H1 (cell line): ENCODE data around the gene ANKFN1. TPM values are rescaled to one million over a fixed set of nuclear protein-coding genes. Genes with fewer than 3 reads are reported as not detected.

Experiments
- CTCF ChIA-PET: fragments of 300-600 bp; sonication (Branson Sonifier 250); formaldehyde crosslinking; loops from one replicate; lab custom pipeline; 2021; ENCODE audit not compliant: partially characterized antibody; lab: Charles Lee
- POLR2A ChIA-PET: fragments of 300-600 bp; sonication (Branson Sonifier 250); formaldehyde crosslinking; loops from one replicate; lab custom pipeline; 2021; ENCODE audit warnings: inconsistent platforms; ENCODE audit not compliant: partially characterized antibody; lab: Charles Lee
- DNase-seq, 2 experiments: peaks; one replicate each; pipeline versions ENCODE4 v3.0.0 to v3.0.0-alpha.2; 2010 to 2022; ENCODE audit warnings: low spot score in 2 of 2, low read depth in 1 of 2, mixed read lengths in 1 of 2
- FAIRE-seq: peaks from 2 replicates; lab custom pipeline; 2011; peaks lifted over from hg19 to GRCh38; lab: Jason Lieb, UNC
- H2AFZ ChIP-seq: 2 replicates; pipeline ENCODE4 v1.8.1; 2012; ENCODE audit warnings: low read length, inconsistent platforms
- H2AK5ac ChIP-seq: 2 replicates; pipeline ENCODE4 v1.6.1; 2013; ENCODE audit warnings: low read depth, low read length
- H2BK120ac ChIP-seq: replicated peaks from 2 replicates; pipeline ENCODE3; 2013; ENCODE audit warnings: low read depth, low read length, inconsistent platforms
- H2BK12ac ChIP-seq: 2 replicates; pipeline ENCODE4 v1.6.1; 2013; ENCODE audit warnings: low read depth, low read length
- H2BK15ac ChIP-seq: 2 replicates; pipeline ENCODE4 v1.6.1; 2013; ENCODE audit warnings: low read length
- H2BK20ac ChIP-seq: 2 replicates; pipeline ENCODE4 v1.6.1; 2013; ENCODE audit warnings: low read length
- H2BK5ac ChIP-seq: 2 replicates; pipeline ENCODE4 v1.6.1; 2013; ENCODE audit warnings: low read depth, low read length
- H3K14ac ChIP-seq: 2 replicates; pipeline ENCODE4 v1.6.1; 2013; ENCODE audit warnings: inconsistent platforms; ENCODE audit not compliant: insufficient read length
- H3K18ac ChIP-seq: 2 replicates; pipeline ENCODE4 v1.6.1; 2013; ENCODE audit warnings: low read length; ENCODE audit errors: extremely low read depth
- H3K23ac ChIP-seq: 2 replicates; pipeline ENCODE4 v1.6.1; 2013; ENCODE audit warnings: inconsistent platforms; ENCODE audit not compliant: insufficient read length
- H3K23me2 ChIP-seq: 2 replicates; pipeline ENCODE4 v1.6.1; 2013; ENCODE audit warnings: low read depth, low read length
- H3K27ac ChIP-seq: 2 replicates; pipeline ENCODE4 v1.6.1; 2011; ENCODE audit warnings: low read depth, low read length, inconsistent platforms
- H3K27me3 ChIP-seq, 4 experiments: replicated peaks in 1 of 4; 1 replicate in 1 of 4; 2 replicates in 3 of 4; pipeline versions ENCODE4 v1.6.1 to v1.8.1; 2011 to 2013; ENCODE audit warnings: low read length in 3 of 4, mild to moderate bottlenecking in 3 of 4, inconsistent platforms in 2 of 4, mixed read lengths in 2 of 4, moderate library complexity in 1 of 4; ENCODE audit not compliant: control insufficient read depth in 3 of 4, insufficient read depth in 3 of 4; ENCODE audit errors: extremely low read depth in 1 of 4
- H3K36me3 ChIP-seq, 4 experiments: 2 replicates each; pipeline versions ENCODE4 v1.6.1 to v1.8.1; 2011 to 2013; ENCODE audit warnings: mild to moderate bottlenecking in 4 of 4, low read length in 3 of 4, moderate library complexity in 2 of 4, control low read depth in 1 of 4, inconsistent platforms in 1 of 4; ENCODE audit not compliant: insufficient read depth in 4 of 4, control insufficient read depth in 2 of 4
- H3K4ac ChIP-seq: replicated peaks from 2 replicates; pipeline ENCODE3; 2013; ENCODE audit warnings: low read length, low read depth, mixed read lengths, inconsistent platforms; ENCODE audit not compliant: insufficient read length
- H3K4me1 ChIP-seq, 4 experiments: replicated peaks in 1 of 4; 1 replicate in 1 of 4; 2 replicates in 3 of 4; pipeline versions ENCODE4 v1.6.1 to v1.8.1; 2011 to 2013; ENCODE audit warnings: low read length in 3 of 4, inconsistent platforms in 2 of 4, mixed read lengths in 1 of 4; ENCODE audit not compliant: insufficient read depth in 4 of 4, control insufficient read depth in 3 of 4
- H3K4me2 ChIP-seq, 2 experiments: 2 replicates each; pipeline versions ENCODE4 v1.6.1 to v1.8.1; 2011 to 2013; ENCODE audit warnings: low read depth in 2 of 2, low read length in 2 of 2, control low read depth in 1 of 2, inconsistent platforms in 1 of 2, mild to moderate bottlenecking in 1 of 2; ENCODE audit not compliant: insufficient read depth in 1 of 2
- H3K4me3 ChIP-seq, 4 experiments: fragments of 200-600, 300-600 bp in 1 of 4; sonication (generic), shearing (Covaris generic), sonication (Bioruptor Twin) in 1 of 4; 2 replicates each; pipeline versions ENCODE4 v1.5.1 to v1.8.1; 2011 to 2016; ENCODE audit warnings: low read length in 4 of 4, low read depth in 3 of 4, control low read depth in 2 of 4, inconsistent platforms in 2 of 4, mild to moderate bottlenecking in 2 of 4, mixed read lengths in 1 of 4, moderate library complexity in 1 of 4; ENCODE audit not compliant: insufficient read depth in 2 of 4; ENCODE audit errors: extremely low read depth in 1 of 4
- H3K56ac ChIP-seq: replicated peaks from 2 replicates; pipeline ENCODE3; 2013; ENCODE audit warnings: low read depth, mild to moderate bottlenecking, mixed read lengths, low read length, inconsistent platforms; ENCODE audit not compliant: insufficient read length
- H3K79me1 ChIP-seq: 2 replicates; pipeline ENCODE4 v1.6.1; 2013; ENCODE audit warnings: low read depth, low read length, control low read depth
- H3K79me2 ChIP-seq, 2 experiments: 2 replicates each; pipeline versions ENCODE4 v1.6.1 to v1.8.1; 2012 to 2013; ENCODE audit warnings: low read length in 2 of 2, mild to moderate bottlenecking in 2 of 2, inconsistent platforms in 1 of 2; ENCODE audit not compliant: insufficient read depth in 2 of 2, control insufficient read depth in 1 of 2
- H3K9ac ChIP-seq, 4 experiments: replicated peaks in 1 of 4; 1 replicate in 1 of 4; 2 replicates in 3 of 4; pipeline versions ENCODE4 v1.6.1 to v1.8.1; 2011 to 2013; ENCODE audit warnings: low read depth in 3 of 4, low read length in 3 of 4, control low read depth in 2 of 4, mild to moderate bottlenecking in 2 of 4, moderate library complexity in 2 of 4, inconsistent platforms in 1 of 4; ENCODE audit errors: extremely low read depth in 1 of 4
- H3K9me3 ChIP-seq, 2 experiments: 2 replicates each; pipeline versions ENCODE4 v1.6.1 to v1.8.1; 2012 to 2013; ENCODE audit warnings: mild to moderate bottlenecking in 2 of 2, moderate library complexity in 2 of 2, control low read depth in 1 of 2, inconsistent platforms in 1 of 2, low read depth in 1 of 2, low read length in 1 of 2, mixed read lengths in 1 of 2; ENCODE audit not compliant: insufficient read depth in 2 of 2
- H4K20me1 ChIP-seq, 2 experiments: replicated peaks in 1 of 2; 2 replicates each; pipeline versions ENCODE3 to v1.8.1; 2011 to 2013; ENCODE audit warnings: inconsistent platforms in 2 of 2, low read length in 2 of 2, mild to moderate bottlenecking in 1 of 2; ENCODE audit not compliant: insufficient read depth in 2 of 2, control insufficient read depth in 1 of 2
- H4K5ac ChIP-seq: 2 replicates; pipeline ENCODE4 v1.6.1; 2013; ENCODE audit warnings: low read length, low read depth, mixed read lengths, inconsistent platforms; ENCODE audit not compliant: insufficient read length
- H4K8ac ChIP-seq: 2 replicates; pipeline ENCODE4 v1.8.0; 2013; ENCODE audit warnings: mild to moderate bottlenecking, moderate library complexity, low read length, inconsistent platforms; ENCODE audit not compliant: insufficient read depth; ENCODE audit errors: extremely low read depth
- H4K91ac ChIP-seq: replicated peaks from 2 replicates; pipeline ENCODE3; 2013; ENCODE audit warnings: low read length, mixed read lengths, inconsistent platforms; ENCODE audit not compliant: insufficient read length
- CHD1 ChIP-seq: IDR thresholded peaks from 2 replicates; pipeline ENCODE4 v1.6.1; 2012; ENCODE audit warnings: low read depth, low read length, improper control_type of control experiment
- CREB1 ChIP-seq: IDR thresholded peaks from 2 replicates; pipeline ENCODE4 v1.6.1; 2012; ENCODE audit warnings: inconsistent platforms
- EGR1 ChIP-seq: IDR thresholded peaks from 2 replicates; pipeline ENCODE4 v1.6.1; 2011; ENCODE audit warnings: low read depth, low read length, borderline replicate concordance
- GTF2F1 ChIP-seq: IDR thresholded peaks from 2 replicates; pipeline ENCODE4 v1.6.1; 2012; ENCODE audit warnings: low read depth, low read length, improper control_type of control experiment, borderline replicate concordance
- KDM1A ChIP-seq: fragments of 200-600, 300-600 bp; sonication (generic); IDR thresholded peaks from 2 replicates; pipeline ENCODE4 v1.7.1; 2016; ENCODE audit warnings: mild to moderate bottlenecking, low read length, borderline replicate concordance
- POLR2AphosphoS5 ChIP-seq: IDR thresholded peaks from 2 replicates; pipeline ENCODE4 v1.6.1; 2011; ENCODE audit warnings: low read depth, low read length
- SIRT6 ChIP-seq: IDR thresholded peaks from one replicate; pipeline ENCODE4 v1.7.1; 2012; ENCODE audit warnings: low read length, inconsistent platforms
- SIX5 ChIP-seq: IDR thresholded peaks from 2 replicates; pipeline ENCODE4 v1.6.1; 2011; ENCODE audit warnings: mild to moderate bottlenecking, low read depth, low read length
- TEAD4 ChIP-seq: IDR thresholded peaks from 2 replicates; pipeline ENCODE4 v1.6.1; 2012; ENCODE audit warnings: low read depth, low read length, inconsistent platforms, mixed read lengths
- WGBS, 2 experiments: shearing (Covaris generic) in 1 of 2; methylation state at CpG; one replicate each; pipeline versions ENCODE4 v1.1.6 to v1.1.7; 2013 to 2015; ENCODE audit warnings: low lambda C conversion rate in 2 of 2, mixed read lengths in 2 of 2, inconsistent platforms in 1 of 2, low coverage in 1 of 2, missing lambda C conversion rate in 1 of 2; ENCODE audit not compliant: insufficient replicate concordance in 2 of 2, insufficient coverage in 1 of 2, insufficient read length in 1 of 2; ENCODE audit errors: extremely low coverage in 1 of 2, missing lambda C conversion rate in 1 of 2; 5-methylcytosine and 5-hydroxymethylcytosine counted together
- polyA plus RNA-seq, 7 experiments: library from polyadenylated mRNA; depleted of rRNA in 3 of 7; stranded (reverse) in 5 of 7; unstranded in 2 of 7; fragments of >200 nt in 5 of 7; fragments of 200-250 nt in 2 of 7; gene quantifications; 1 replicate in 5 of 7; 2 replicates in 1 of 7; 4 replicates in 1 of 7; pipeline versions ENCODE4 v1.2.1 to v1.2.3, GENCODE V29; 2011 to 2013; ENCODE audit warnings: missing spikeins in 2 of 7, mixed read lengths in 2 of 7
- total RNA-seq: library from RNA; stranded (reverse); fragmentation: NEBNext Ultra II Directional; extraction: Animal tissue kit (Norgen Biotek cat#: 25700); gene quantifications from 2 replicates; pipeline ENCODE4 v1.2.1, GENCODE V29; 2021
- TF ChIP-seq, protein P1 (sequence below): IDR thresholded peaks from 2 replicates; pipeline ENCODE4 v1.6.1; 2012; ENCODE audit warnings: inconsistent platforms
- TF ChIP-seq, protein P2 (sequence below): IDR thresholded peaks from 2 replicates; pipeline ENCODE4 v1.6.1; 2012; ENCODE audit warnings: inconsistent platforms

The ANKFN1 gene
- total and polyA plus RNA-seq, 2 of the 8 experiments (the other 6 are each of a cell fraction or from before 2014, with no cell fraction given) = not detected

DNA sequence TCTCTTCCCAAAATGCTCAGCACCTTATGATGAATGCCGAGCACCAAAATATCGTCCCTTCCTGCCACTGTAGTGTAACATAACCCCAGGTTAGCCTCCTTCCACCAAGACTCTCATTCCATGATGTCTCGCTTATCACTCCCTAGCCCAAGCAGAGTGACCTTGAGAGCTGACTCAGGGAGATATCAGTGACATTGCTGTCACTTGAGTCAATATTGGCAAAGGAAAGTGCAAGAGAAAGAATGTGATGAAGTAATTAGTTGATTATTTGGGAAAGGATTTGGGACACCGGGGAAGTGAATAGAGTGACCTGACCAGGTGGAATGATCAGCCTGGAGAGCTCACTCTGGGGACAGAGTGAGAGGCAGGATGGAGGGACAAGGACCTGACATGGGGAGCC is 2.6 kb upstream of the ANKFN1 start:
- no peaks in the 10 kb centered on the region for H3K4me1 ChIP-seq
- no peaks in the 10 kb centered on the region for H3K79me1 ChIP-seq
- H3K23me2 ChIP-seq = no peaks in the 10 kb centered on the region
- no peak overlapping the region for H3K27ac ChIP-seq
- H3K27me3 ChIP-seq = no peaks in the 10 kb centered on the region
- H3K79me2 ChIP-seq = no peaks in the 10 kb centered on the region
- H2BK12ac ChIP-seq = no peak overlapping the region
- H4K91ac ChIP-seq = no peak overlapping the region
- no peak overlapping the region for H3K4ac ChIP-seq
- TF ChIP-seq POLR2AphosphoS5 (no peak), SIX5 (no peak), TEAD4 (no peak), EGR1 (no peak), GTF2F1 (no peak), CREB1 (no peak), KDM1A (no peak), SIRT6 (no peak), CHD1 (no peak)
- TF ChIP-seq, protein P1, sequence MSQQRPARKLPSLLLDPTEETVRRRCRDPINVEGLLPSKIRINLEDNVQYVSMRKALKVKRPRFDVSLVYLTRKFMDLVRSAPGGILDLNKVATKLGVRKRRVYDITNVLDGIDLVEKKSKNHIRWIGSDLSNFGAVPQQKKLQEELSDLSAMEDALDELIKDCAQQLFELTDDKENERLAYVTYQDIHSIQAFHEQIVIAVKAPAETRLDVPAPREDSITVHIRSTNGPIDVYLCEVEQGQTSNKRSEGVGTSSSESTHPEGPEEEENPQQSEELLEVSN = no peak
- TF ChIP-seq, protein P2, sequence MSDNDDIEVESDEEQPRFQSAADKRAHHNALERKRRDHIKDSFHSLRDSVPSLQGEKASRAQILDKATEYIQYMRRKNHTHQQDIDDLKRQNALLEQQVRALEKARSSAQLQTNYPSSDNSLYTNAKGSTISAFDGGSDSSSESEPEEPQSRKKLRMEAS = no peak
- 94 to 100% methylated on average over 1 to 4 of the region's 4 CpGs for WGBS, 2 experiments
- no peak overlapping the region for H3K14ac ChIP-seq
- H3K9me3 ChIP-seq = no peaks in the 10 kb centered on the region
- no peak overlapping the region for H2BK15ac ChIP-seq
- no peak overlapping the region for H3K4me2 ChIP-seq
- DNase-seq (no peak), FAIRE-seq (no peak)
- H3K23ac ChIP-seq = no peak overlapping the region
- no peak overlapping the region for H2BK120ac ChIP-seq
- no peaks in the 10 kb centered on the region for H3K36me3 ChIP-seq
- H3K4me3 ChIP-seq = no peak overlapping the region
- H3K9ac ChIP-seq = no peak overlapping the region
- no peak overlapping the region for H4K8ac ChIP-seq
- no peak overlapping the region for H2BK5ac ChIP-seq
- H4K20me1 ChIP-seq = no peaks in the 10 kb centered on the region
- H4K5ac ChIP-seq = no peak overlapping the region
- ChIA-PET CTCF (interaction anchor here (0.7 to 1.3 kb wide), 3 partner anchors 9 to 306 kb away, joined by 3 to 6 read pairs (median 5); no protein-coding TSS in a partner anchor), POLR2A (no interaction called here)
- H2BK20ac ChIP-seq = no peak overlapping the region
- no peak overlapping the region for H2AK5ac ChIP-seq
- H3K56ac ChIP-seq = no peak overlapping the region
- no peak overlapping the region for H3K18ac ChIP-seq
- H2AFZ ChIP-seq = no peak overlapping the region
